K562 (cell line): ENCODE results near the gene NACC1. TPM values are rescaled to one million over a fixed set of nuclear protein-coding genes. Genes with fewer than 3 reads are reported as not detected.

ENCODE experiments used
- BRCA1 ChIP-seq, 2 experiments: fragments of 450-650 bp in 1 of 2; sonication (generic) in 1 of 2; formaldehyde crosslinking in 1 of 2; IDR thresholded peaks; 2 replicates each; pipeline versions ENCODE4 v1.5.0 to v1.6.1; 2017 to 2020; ENCODE audit warnings: mild to moderate bottlenecking in 1 of 2, missing genetic modification reagents in 1 of 2
- BRF1 ChIP-seq: IDR thresholded peaks from 3 replicates; pipeline ENCODE4 v1.6.1; 2011; ENCODE audit warnings: borderline replicate concordance, mild to moderate bottlenecking; ENCODE audit not compliant: insufficient read length; ENCODE audit errors: extremely low read depth
- CEBPG ChIP-seq, 3 experiments: fragments of 200-800 bp in 1 of 3; sonication (Bioruptor generic) in 1 of 3; sonication (generic) in 1 of 3; formaldehyde crosslinking in 1 of 3; IDR thresholded peaks in 2 of 3; conservative IDR thresholded peaks in 1 of 3; 2 replicates each; pipeline versions ENCODE4 v1.6.1 to v1.8.0; 2016 to 2022; ENCODE audit warnings: missing compliant biosample characterization in 2 of 3, missing genetic modification characterization in 2 of 3, mild to moderate bottlenecking in 1 of 3, missing genetic modification reagents in 1 of 3
- CGGBP1 ChIP-seq: fragments of 250-450 bp; sonication (Bioruptor Pico); IDR thresholded peaks from 2 replicates; pipeline ENCODE4 v1.9.0; 2021; ENCODE audit warnings: mild to moderate bottlenecking
- ELF2 ChIP-seq: fragments of 250-450 bp; sonication (Bioruptor Pico); IDR thresholded peaks from 2 replicates; pipeline ENCODE4 v1.5.0; 2021; ENCODE audit warnings: mild to moderate bottlenecking
- GATAD2A ChIP-seq: fragments of 450-650 bp; IDR thresholded peaks from 2 replicates; pipeline ENCODE4 v1.6.1; 2017
- HNRNPUL1 ChIP-seq: fragments of 200-400 bp; formaldehyde crosslinking; IDR thresholded peaks from 2 replicates; pipeline ENCODE4 v1.6.1; 2017; ENCODE audit warnings: low read length
- HSF4 ChIP-seq: fragments of 250-450 bp; sonication (Bioruptor Pico); IDR thresholded peaks from 2 replicates; pipeline ENCODE4 v2.1.2; 2022; ENCODE audit warnings: mild to moderate bottlenecking, moderate library complexity, borderline replicate concordance
- KAT8 ChIP-seq: fragments of 450-650 bp; IDR thresholded peaks from 2 replicates; pipeline ENCODE4 v1.6.1; 2016; ENCODE audit warnings: low read depth, mild to moderate bottlenecking
- MAX ChIP-seq: sonication (generic); formaldehyde crosslinking; IDR thresholded peaks from 2 replicates; pipeline ENCODE4 v1.9.0; 2022; ENCODE audit warnings: mild to moderate bottlenecking, missing genetic modification reagents
- MITF ChIP-seq: IDR thresholded peaks from 2 replicates; pipeline ENCODE4 v1.6.1; 2014; ENCODE audit warnings: antibody characterized with exemption
- PML ChIP-seq: IDR thresholded peaks from 2 replicates; pipeline ENCODE4 v1.6.1; 2012; ENCODE audit warnings: low read length, inconsistent platforms
- POLR2A ChIP-seq: fragments of 450-650 bp; conservative IDR thresholded peaks from 2 replicates; pipeline ENCODE4 v1.6.1; 2016
- RBM15 ChIP-seq: fragments of 200-400 bp; formaldehyde crosslinking; IDR thresholded peaks from 2 replicates; pipeline ENCODE4 v1.6.1; 2018; ENCODE audit warnings: mild to moderate bottlenecking, low read length, moderate library complexity; ENCODE audit not compliant: insufficient read depth
- RFX1 ChIP-seq: fragments of 450-650 bp; IDR thresholded peaks from 2 replicates; pipeline ENCODE4 v1.6.1; 2016; ENCODE audit warnings: mild to moderate bottlenecking, moderate library complexity
- TAF15 ChIP-seq: fragments of 200-400 bp; formaldehyde crosslinking; IDR thresholded peaks from 2 replicates; pipeline ENCODE4 v1.6.1; 2017; ENCODE audit warnings: mild to moderate bottlenecking, low read depth, low read length, moderate library complexity
- TEAD1 ChIP-seq, 2 experiments: fragments of 450-650 bp in 1 of 2; sonication (generic) in 1 of 2; formaldehyde crosslinking; IDR thresholded peaks; 2 replicates each; pipeline versions ENCODE4 v1.4.0 to v1.8.0; 2020 to 2022; ENCODE audit warnings: mild to moderate bottlenecking in 2 of 2, missing genetic modification reagents in 1 of 2
- USF2 ChIP-seq: sonication (generic); formaldehyde crosslinking; IDR thresholded peaks from 2 replicates; pipeline ENCODE4 v1.5.0; 2020; ENCODE audit warnings: missing genetic modification reagents
- XRCC5 ChIP-seq: fragments of 200-400 bp; formaldehyde crosslinking; IDR thresholded peaks from 2 replicates; pipeline ENCODE4 v1.6.1; 2017; ENCODE audit warnings: low read depth, mild to moderate bottlenecking, low read length
- ZBTB26 ChIP-seq: fragments of 450-650 bp; formaldehyde crosslinking; IDR thresholded peaks from 2 replicates; pipeline ENCODE4 v1.4.0; 2022; ENCODE audit warnings: missing genetic modification characterization
- ZBTB43 ChIP-seq: sonication (generic); formaldehyde crosslinking; IDR thresholded peaks from 2 replicates; pipeline ENCODE4 v1.8.0; 2023; ENCODE audit warnings: mild to moderate bottlenecking, missing genetic modification reagents
- ZNF280B ChIP-seq: fragments of 250-450 bp; sonication (Bioruptor Pico); IDR thresholded peaks from 2 replicates; pipeline ENCODE4 v1.5.1; 2021; ENCODE audit warnings: mild to moderate bottlenecking
- ZNF507 ChIP-seq: conservative IDR thresholded peaks from 2 replicates; pipeline ENCODE4 v1.6.1; 2017; ENCODE audit warnings: missing genetic modification characterization, missing compliant biosample characterization
- polyA plus RNA-seq, 8 experiments: library from polyadenylated mRNA; depleted of rRNA in 4 of 8; stranded (reverse) in 5 of 8; unstranded in 3 of 8; fragments of >200 nt; fragmentation: Nextera tagmentation in 2 of 8; fragmentation: Illumina TruSeq in 1 of 8; extraction: Ambion mirVana in 2 of 8; extraction: Trizol in 1 of 8; gene quantifications; 2 replicates each; pipeline versions ENCODE4 v1.2.1 to v1.2.3, GENCODE V29; 2011 to 2014; ENCODE audit warnings: inconsistent platforms in 1 of 8, missing spikeins in 1 of 8
- total RNA-seq, 7 experiments: library from RNA; depleted of rRNA in 6 of 7; stranded (reverse); fragments of >200 nt in 6 of 7; fragmentation: Illumina TruSeq in 2 of 7; extraction: Trizol in 2 of 7; gene quantifications; 2 replicates each; pipeline versions ENCODE4 v1.2.1 to v1.2.3, GENCODE V29; 2011 to 2021; ENCODE audit warnings: low replicate concordance in 1 of 7

Gene NACC1
- total and polyA plus RNA-seq, 9 of the 15 experiments (the other 6 are each of a cell fraction or from before 2014, with no cell fraction given), result 0.04 to 96.6 (median 25.8) TPM

GRCh38 chr19:13097033-13097462, 21.0 kb upstream of the NACC1 start (continued):
- TF ChIP-seq CEBPG (CRISPR knock-in tag; IDR thresholded peaks at IDR 0.05) (no peak), CEBPG (tag; conservative IDR thresholded peaks at IDR 0.05 in 1 of 2, IDR thresholded peaks at IDR 0.05 in 1 of 2) (no peak), ZBTB26 (CRISPR knock-in tag) (no peak), ELF2 (no peak), MITF (no peak), TEAD1 (CRISPR knock-in tag; IDR thresholded peaks at IDR 0.05) (no peak), RBM15 (no peak), ZNF280B (CRISPR knock-in tag) (no peak), HSF4 (CRISPR knock-in tag) (no peak), HNRNPUL1 (no peak; the same call in 1 of the 2 replicates), BRF1 (no peak), USF2 (CRISPR knock-in tag) (no peak), POLR2A (no peak; the same call in none of the 2 replicates), CGGBP1 (no peak), RFX1 (no peak), TAF15 (no peak), PML (0 out of 2 replicates have a peak, but pooled peaks have one; percentile 15), ZBTB43 (CRISPR knock-in tag) (no peak), MAX (CRISPR knock-in tag) (no peak), XRCC5 (no peak), BRCA1 (IDR thresholded peaks at IDR 0.05) (no peak), BRCA1 (CRISPR knock-in tag; IDR thresholded peaks at IDR 0.05) (no peak), ZNF507 (tag) (no peak), KAT8 (no peak), GATAD2A (no peak)
